Fibroblast of pulmonary artery (primary cell): Measurements from ENCODE around the gene RPRD1B.

ENCODE experiments used
- DNase-seq: peaks from one replicate; pipeline ENCODE4 v3.0.0-alpha.2; 2010; ENCODE audit warnings: low read depth
- H3K4me3 ChIP-seq: replicated peaks from 2 replicates; pipeline ENCODE4 v1.5.1; 2011; ENCODE audit warnings: low read depth, mild to moderate bottlenecking, control low read depth, low read length, moderate library complexity
- TF ChIP-seq, protein P1 (sequence below): IDR thresholded peaks from 2 replicates; pipeline ENCODE4 v1.5.1; 2011; ENCODE audit warnings: mild to moderate bottlenecking, control low read depth, low read length, inconsistent platforms; ENCODE audit errors: missing control alignments

Gene RPRD1B

DNA sequence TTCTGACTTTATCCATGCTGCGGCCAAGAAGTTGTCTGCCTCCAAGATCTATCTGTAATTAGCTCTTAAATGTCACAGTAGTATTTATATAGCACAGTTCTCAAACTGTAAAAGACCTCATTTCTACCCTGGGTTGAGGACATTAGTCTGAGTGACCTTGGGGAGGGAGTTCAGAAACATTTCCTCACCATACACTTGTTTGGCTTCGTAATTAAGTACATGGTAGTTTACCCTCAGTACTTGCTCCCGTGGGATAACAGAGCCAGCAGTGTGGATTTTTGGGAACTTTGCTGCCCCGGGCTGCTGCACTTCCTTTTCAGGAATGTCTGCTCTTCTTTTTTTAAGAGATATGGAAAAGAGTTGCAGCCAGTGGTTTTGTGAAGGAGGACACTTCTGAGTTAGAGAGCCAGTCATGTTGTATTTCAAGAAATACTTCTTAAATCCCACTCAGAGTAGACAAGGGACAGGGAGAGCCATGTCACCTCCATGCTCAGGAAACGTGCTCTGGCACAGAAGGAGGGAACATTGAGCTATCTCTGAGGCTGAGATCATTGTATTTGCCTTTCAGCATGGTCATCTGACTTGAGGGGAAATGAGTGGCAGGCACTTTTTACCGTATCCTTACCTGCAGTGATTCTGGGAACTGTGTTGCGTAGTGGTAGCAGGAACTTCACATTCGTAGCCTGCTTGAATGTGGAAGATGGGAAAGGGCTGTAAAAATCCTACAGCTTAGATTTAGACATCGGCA, 33.6 kb downstream of the RPRD1B start:
- TF ChIP-seq, protein P1, sequence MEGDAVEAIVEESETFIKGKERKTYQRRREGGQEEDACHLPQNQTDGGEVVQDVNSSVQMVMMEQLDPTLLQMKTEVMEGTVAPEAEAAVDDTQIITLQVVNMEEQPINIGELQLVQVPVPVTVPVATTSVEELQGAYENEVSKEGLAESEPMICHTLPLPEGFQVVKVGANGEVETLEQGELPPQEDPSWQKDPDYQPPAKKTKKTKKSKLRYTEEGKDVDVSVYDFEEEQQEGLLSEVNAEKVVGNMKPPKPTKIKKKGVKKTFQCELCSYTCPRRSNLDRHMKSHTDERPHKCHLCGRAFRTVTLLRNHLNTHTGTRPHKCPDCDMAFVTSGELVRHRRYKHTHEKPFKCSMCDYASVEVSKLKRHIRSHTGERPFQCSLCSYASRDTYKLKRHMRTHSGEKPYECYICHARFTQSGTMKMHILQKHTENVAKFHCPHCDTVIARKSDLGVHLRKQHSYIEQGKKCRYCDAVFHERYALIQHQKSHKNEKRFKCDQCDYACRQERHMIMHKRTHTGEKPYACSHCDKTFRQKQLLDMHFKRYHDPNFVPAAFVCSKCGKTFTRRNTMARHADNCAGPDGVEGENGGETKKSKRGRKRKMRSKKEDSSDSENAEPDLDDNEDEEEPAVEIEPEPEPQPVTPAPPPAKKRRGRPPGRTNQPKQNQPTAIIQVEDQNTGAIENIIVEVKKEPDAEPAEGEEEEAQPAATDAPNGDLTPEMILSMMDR = no peak
- H3K4me3 ChIP-seq = no peak overlapping the region
- DNase-seq = no peak

DNA sequence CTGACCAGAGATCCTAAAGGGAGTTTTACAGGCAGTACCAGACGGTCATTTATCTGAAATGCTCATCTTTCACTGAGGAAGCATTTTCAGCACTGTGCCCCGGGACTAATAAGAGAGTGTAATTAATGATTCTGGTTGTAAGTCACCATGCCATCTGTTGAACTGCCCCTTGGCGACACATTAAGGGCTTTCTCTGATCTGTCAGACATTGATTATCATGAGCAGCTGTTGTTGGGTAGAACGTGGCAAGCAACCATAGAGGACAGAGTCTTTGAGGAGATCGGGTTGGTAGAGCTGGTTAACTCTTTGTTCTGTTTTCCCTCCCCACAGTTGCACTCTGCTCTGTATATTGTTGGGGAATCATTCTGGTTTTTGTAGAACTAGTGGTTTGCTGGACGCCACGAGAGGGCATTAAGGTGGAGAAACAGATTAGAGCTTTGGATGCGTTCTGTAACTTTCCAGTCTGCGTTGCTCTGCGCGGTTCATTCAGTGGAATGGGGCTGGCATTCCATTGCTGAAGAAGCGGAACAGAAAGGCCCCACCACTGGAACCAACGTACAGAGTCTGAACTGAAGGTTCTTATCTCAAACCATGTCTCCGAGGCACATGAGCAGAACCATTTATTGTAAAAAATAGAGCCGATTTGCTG, 34.3 kb downstream of the RPRD1B start:
- no peak for DNase-seq
- TF ChIP-seq, protein P1 = no peak
- no peak overlapping the region for H3K4me3 ChIP-seq

DNA sequence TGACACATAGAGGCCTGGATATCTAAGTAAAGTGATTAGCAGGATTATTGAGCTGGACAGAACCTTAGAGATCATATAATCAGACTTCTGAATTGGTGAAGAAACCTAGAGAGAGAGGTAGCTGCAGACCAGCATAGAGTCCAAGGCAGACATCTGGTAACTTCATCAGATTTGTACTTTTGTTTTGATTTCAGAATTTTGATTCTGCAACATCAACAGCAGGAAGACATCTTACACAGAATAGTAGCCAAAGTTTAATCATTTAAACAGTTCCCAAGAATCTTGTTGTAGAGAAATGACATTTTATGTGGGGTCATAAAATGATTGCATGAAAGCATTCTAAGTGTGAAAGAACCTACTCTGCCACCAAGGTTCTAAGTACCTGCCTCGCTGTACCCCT, 39.4 kb downstream of the RPRD1B start:
- DNase-seq = no peak
- no peak overlapping the region for H3K4me3 ChIP-seq
- TF ChIP-seq, protein P1 = no peak

DNA sequence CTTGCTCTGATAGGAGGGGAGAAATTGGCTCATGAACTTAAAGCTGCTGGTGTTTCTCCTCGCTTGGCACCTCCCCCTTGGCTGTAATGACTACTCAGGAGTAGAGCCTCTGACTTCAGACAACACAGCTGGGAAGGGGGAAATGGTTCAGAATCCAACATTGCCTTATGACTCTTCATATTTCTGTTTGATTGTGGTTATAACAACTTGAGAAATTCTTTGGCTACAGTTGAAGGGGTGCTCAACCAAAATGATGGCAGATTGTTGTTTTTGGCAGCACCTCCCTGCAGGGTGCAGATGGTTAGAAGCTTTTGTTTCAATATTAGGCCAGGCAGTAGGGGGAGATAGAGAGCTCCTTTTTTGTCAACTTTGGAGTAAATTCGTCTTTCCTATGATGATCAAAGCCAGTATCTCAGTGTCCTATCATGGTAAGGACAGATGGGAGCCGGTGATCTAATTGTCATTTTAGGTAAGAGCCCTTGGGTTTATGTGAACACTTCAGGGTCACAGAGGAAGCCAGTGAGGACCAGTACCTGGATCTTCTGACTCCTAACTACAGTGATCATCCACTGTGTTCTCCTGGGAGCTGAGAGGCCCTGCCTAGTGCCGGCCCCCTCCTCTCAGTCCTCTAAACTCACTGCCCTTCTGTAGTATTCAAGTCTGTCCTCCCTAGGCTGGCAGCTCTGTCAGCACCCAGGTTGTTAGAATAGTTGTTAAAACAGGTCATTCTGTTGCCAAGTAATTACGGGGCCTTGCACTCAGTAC, 39.9 kb downstream of the RPRD1B start:
- TF ChIP-seq, protein P1 = peak; percentile 85
- peak; percentile 97 for DNase-seq
- no peak overlapping the region for H3K4me3 ChIP-seq

DNA sequence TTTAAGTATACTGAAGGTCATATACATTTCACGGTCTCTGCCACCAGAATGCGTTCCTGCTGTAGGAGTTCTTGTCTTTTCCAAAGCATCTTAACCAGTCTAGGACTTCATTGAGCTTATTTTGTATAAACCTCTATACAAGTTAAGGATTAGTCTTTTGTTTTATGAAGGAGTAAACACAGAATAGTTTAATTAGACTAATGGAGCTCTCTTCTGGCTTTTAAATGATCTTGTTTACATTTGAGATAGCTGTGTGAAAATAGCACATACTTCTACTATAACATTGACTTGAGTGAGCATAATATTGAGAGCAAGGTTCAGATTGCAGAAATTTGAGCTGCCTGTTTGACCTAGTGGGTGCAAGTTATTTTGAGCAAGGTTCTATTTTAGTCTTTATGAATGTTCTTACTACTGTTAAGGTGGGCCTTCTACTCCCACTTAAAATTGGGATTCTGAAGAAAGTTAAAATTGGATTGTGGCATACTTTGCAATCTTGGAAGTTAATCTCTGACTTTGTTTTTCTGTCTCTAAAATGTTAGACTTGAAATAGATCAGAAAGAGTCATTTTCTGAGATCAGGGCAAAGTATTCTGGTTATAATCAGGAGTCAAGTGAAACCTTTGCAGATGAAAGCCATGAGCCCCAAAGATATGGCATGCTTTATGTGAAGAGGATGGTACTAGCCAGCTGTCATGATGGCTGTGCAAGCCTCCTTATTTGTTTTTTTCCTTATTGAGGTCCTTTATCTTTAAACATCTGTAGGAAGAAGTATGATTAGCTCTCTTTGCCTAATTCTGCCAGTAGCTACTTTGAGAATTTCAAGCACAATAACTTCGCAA, 41.8 kb downstream of the RPRD1B start:
- no peak for DNase-seq
- H3K4me3 ChIP-seq = no peak overlapping the region
- TF ChIP-seq, protein P1 = no peak

DNA sequence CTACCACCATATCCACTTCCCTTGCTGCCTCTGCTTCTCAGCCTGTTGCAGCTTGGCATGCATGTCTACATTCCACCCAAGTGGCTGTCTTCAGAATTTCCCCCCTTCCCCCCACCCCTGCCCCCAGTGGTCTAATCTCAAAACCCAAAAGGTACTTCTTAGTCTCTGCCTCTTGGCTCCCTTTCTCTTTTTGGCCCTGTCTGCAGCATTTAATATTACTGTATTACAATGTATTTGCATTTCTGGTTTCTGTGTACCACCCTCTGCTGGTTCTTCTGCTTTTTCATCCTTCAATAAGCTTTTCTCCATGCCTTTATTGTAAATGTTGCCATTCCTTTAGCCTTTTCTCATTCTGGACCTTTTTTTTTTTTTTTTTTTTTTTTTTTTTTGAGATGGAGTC, 43.0 kb downstream of the RPRD1B start:
- no peak overlapping the region for H3K4me3 ChIP-seq
- TF ChIP-seq, protein P1 = no peak
- DNase-seq = no peak
